CMK (cell line): ENCODE data around the gene PLXDC2.

Source experiments
- DNase-seq: peaks from one replicate; pipeline ENCODE4 v3.0.0-alpha.2; 2010; ENCODE audit warnings: low read depth

Gene PLXDC2

GRCh38 chr10:19941206-19941880 lies 125.1 kb downstream of the PLXDC2 start:
- DNase-seq, result no peak

- no peak for DNase-seq
Measured at GRCh38 chr10:19944911-19945663, 128.9 kb downstream of the PLXDC2 start.

GRCh38 chr10:19946245-19946644 lies 130.0 kb downstream of the PLXDC2 start:
- DNase-seq, result no peak

GRCh38 chr10:19946791-19947190 lies 130.6 kb downstream of the PLXDC2 start:
- no peak for DNase-seq

- DNase-seq, result no peak
Measured at GRCh38 chr10:19947215-19947614, 131.0 kb downstream of the PLXDC2 start.

- DNase-seq, result no peak
Measured at GRCh38 chr10:19947656-19948055, 131.4 kb downstream of the PLXDC2 start.

GRCh38 chr10:19952224-19953010 lies 136.2 kb downstream of the PLXDC2 start:
- DNase-seq, result no peak

GRCh38 chr10:19954601-19955000 lies 138.4 kb downstream of the PLXDC2 start:
- no peak for DNase-seq

GRCh38 chr10:19956516-19957032 lies 140.3 kb downstream of the PLXDC2 start:
- DNase-seq, result no peak

- DNase-seq, result no peak
Measured at GRCh38 chr10:19958787-19959186, 142.6 kb downstream of the PLXDC2 start.

- DNase-seq, result no peak
Measured at GRCh38 chr10:19961076-19962053, 145.1 kb downstream of the PLXDC2 start.

GRCh38 chr10:19964625-19965024 lies 148.4 kb downstream of the PLXDC2 start:
- DNase-seq, result no peak

GRCh38 chr10:19966751-19967150 lies 150.5 kb downstream of the PLXDC2 start:
- no peak for DNase-seq

GRCh38 chr10:19967981-19968380 lies 151.7 kb downstream of the PLXDC2 start:
- no peak for DNase-seq

- DNase-seq, result no peak
Measured at GRCh38 chr10:19968745-19969144, 152.5 kb downstream of the PLXDC2 start.

- DNase-seq, result no peak
Measured at GRCh38 chr10:19970256-19970655, 154.0 kb downstream of the PLXDC2 start.

- no peak for DNase-seq
Measured at GRCh38 chr10:19970717-19971116, 154.5 kb downstream of the PLXDC2 start.

GRCh38 chr10:19971343-19972052 lies 155.3 kb downstream of the PLXDC2 start:
- DNase-seq, result no peak

GRCh38 chr10:19974138-19974537 lies 157.9 kb downstream of the PLXDC2 start:
- DNase-seq, result no peak

GRCh38 chr10:19974554-19974953 lies 158.3 kb downstream of the PLXDC2 start:
- no peak for DNase-seq

GRCh38 chr10:19977097-19977521 lies 160.9 kb downstream of the PLXDC2 start:
- DNase-seq, result no peak
